Measurements from ENCODE around the gene USH2A.
A peak's percentile ranks its signal among the peaks of the same experiment; 100 is the strongest.

USH2A gene

DNA sequence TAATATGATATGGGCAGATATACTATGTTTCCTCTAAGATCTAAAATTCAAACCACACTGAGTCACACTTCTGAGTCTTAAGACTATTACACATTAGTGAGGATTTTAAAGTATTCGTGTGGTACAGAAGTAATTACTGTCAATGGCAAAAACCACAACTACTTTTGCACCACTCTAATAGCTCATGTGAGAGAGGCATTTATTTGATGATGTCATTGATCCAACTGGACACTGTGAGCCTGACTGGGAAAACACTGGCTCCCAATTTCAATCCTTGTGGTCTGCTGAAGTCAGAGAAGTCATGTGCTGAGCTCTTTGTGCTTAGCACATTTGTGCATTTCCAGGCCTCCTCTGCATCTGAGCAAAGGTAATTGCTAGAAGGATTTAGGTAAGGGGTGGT lies 377.8 kb downstream of the USH2A start:
- peak; percentile 58 for DNase-seq (ENCODE audit: low read depth)
- H3K4me3 ChIP-seq (replicated peaks; ENCODE audit: low read depth, low read length) = no peak overlapping the region
- TF ChIP-seq, protein P1, sequence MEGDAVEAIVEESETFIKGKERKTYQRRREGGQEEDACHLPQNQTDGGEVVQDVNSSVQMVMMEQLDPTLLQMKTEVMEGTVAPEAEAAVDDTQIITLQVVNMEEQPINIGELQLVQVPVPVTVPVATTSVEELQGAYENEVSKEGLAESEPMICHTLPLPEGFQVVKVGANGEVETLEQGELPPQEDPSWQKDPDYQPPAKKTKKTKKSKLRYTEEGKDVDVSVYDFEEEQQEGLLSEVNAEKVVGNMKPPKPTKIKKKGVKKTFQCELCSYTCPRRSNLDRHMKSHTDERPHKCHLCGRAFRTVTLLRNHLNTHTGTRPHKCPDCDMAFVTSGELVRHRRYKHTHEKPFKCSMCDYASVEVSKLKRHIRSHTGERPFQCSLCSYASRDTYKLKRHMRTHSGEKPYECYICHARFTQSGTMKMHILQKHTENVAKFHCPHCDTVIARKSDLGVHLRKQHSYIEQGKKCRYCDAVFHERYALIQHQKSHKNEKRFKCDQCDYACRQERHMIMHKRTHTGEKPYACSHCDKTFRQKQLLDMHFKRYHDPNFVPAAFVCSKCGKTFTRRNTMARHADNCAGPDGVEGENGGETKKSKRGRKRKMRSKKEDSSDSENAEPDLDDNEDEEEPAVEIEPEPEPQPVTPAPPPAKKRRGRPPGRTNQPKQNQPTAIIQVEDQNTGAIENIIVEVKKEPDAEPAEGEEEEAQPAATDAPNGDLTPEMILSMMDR (IDR thresholded peaks at IDR 0.05; ENCODE audit: low read length, missing control alignments) = no peak

DNA sequence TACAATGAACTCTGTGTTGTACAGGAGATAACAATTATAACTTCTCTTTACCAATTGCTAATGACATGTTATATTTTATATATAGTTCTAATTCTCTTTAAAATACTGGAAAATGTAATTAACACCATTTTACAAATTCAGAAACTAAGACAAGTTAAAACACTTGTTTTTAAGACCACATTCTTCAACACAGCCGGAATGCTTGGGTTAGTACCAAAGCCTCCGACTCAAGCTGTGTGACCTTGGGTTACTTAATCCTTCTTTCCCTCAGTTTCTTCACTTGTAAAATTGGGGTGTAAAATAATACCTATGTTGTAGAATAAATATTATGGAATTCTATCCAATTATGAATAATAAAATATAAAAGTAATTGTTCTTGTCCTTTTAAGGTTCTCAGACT lies 378.7 kb downstream of the USH2A start:
- DNase-seq (ENCODE audit: low read depth) = no peak
- TF ChIP-seq, protein P1 (IDR thresholded peaks at IDR 0.05; ENCODE audit: low read length, missing control alignments) = no peak
- H3K4me3 ChIP-seq (replicated peaks; ENCODE audit: low read depth, low read length) = no peak overlapping the region

DNA sequence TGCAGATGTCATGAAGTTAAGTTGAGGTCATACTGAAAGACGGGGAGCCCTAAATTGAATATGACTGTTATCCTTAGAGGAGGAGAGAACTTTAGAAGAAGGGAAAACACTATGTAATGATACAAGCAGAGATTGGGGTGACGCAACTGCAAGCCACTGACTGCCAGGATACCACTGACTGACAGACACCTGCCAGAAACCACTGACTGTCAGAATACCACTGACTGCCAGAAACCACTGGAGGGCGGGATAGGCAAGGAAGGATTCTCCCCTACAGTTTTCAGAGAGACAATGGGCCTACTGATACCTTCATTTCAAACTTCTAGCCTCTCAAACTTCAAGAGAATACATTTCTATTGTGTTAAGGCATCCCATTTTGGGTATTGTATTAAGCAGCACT lies 388.7 kb downstream of the USH2A start:
- no peak overlapping the region for H3K4me3 ChIP-seq (replicated peaks; ENCODE audit: low read depth, low read length)
- no peak for DNase-seq (ENCODE audit: low read depth)
- TF ChIP-seq, protein P1 (IDR thresholded peaks at IDR 0.05; ENCODE audit: low read length, missing control alignments) = no peak

DNA sequence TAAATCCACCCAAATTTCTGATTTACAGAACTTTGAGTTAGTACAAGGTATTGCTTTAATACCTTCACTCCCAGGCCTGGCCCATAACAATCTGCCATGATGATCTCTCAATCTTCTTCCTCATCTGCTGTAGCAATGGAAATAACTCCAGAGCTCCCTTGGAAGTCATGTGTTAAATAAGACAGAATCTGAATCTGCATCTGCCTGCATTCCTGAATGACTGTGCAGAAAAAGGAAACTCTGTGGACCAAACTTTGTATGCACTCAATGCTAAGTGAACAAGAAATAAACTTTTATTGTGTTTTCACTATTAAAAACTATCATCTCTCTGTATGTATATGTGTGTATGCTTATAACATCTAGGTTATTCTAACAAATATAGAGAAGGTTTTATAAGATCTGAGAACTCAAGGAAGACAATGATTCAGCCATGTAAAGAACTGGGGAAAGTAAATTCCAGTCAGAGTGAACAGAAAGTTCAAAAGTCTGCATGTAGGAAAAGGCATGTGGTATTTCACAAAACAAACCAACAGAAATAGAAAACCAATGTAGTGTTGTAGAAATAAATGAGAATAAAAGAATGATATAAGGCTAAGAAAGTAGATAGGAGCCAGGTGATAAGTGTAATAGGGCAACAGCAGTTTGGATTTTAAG lies 390.2 kb downstream of the USH2A start:
- DNase-seq (ENCODE audit: low read depth) = no peak
- TF ChIP-seq, protein P1 (IDR thresholded peaks at IDR 0.05; ENCODE audit: low read length, missing control alignments) = no peak
- no peak overlapping the region for H3K4me3 ChIP-seq (replicated peaks; ENCODE audit: low read depth, low read length)

DNA sequence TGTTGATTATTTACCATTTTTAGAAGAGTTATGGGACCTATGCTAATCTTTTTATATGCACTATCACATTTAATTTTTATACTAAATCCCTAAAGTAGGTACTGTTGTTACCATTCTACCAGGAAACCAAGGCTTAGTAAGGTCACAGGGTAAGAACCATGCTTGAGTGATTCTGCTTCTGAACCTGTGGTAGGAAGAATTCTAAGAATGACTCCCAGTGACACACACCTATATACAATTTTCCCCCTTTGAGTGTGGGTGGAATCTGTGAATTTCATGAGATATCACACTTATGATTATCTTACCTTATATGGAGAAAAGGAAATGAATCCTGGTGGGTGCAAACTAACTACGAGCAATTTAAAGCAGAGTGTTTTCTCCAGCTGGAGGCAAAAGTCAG lies 391.0 kb downstream of the USH2A start:
- DNase-seq (ENCODE audit: low read depth) = no peak
- TF ChIP-seq, protein P1 (IDR thresholded peaks at IDR 0.05; ENCODE audit: low read length, missing control alignments) = no peak
- no peak overlapping the region for H3K4me3 ChIP-seq (replicated peaks; ENCODE audit: low read depth, low read length)

DNA sequence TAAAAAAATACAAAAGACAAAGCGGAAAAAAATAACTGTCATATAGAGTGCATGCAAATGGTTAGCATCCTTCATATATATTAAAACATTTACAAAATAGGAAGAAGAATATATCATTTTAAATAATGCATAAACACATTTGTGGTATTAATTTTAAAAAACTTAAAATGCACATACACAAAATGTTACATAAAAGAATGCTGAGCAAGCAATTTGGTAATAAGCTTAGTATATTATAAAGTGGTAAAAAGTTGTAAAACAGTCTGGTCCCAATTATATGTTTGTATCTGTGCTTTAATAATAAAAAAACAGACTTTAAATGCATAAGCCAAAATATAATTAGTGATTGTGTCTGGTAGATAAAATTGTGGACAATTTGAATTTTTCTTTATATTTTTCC lies 394.6 kb downstream of the USH2A start:
- no peak for DNase-seq (ENCODE audit: low read depth)
- TF ChIP-seq, protein P1 (IDR thresholded peaks at IDR 0.05; ENCODE audit: low read length, missing control alignments) = no peak
- H3K4me3 ChIP-seq (replicated peaks; ENCODE audit: low read depth, low read length) = no peak overlapping the region

DNA sequence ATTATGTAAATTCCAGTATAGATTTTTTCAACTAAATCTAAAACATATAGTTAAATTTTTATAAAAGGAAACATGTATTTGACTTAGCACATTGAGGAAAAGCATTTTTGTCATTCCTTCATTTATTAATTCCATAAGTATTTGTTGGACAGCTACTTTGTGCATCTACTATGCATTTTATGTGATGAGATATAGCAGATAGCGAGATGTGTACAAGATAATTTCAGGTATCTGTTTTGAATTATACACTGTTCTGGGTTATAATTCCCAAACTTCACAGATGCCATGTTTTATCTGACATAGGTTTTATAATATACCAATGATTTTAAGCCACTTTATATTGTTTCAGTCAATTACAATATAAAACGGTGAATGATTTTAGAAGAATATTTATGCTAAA lies 398.7 kb downstream of the USH2A start:
- TF ChIP-seq, protein P1 (IDR thresholded peaks at IDR 0.05; ENCODE audit: low read length, missing control alignments) = no peak
- DNase-seq (ENCODE audit: low read depth) = no peak
- H3K4me3 ChIP-seq (replicated peaks; ENCODE audit: low read depth, low read length) = no peak overlapping the region

Data from fibroblast of pulmonary artery (primary cell).